ENCODE results near the gene IL21.
"Not testable (repeated sequence)": the region's sequence is repeated elsewhere in the genome, so short reads cannot be mapped to it uniquely, and the experiment has no call there.

IL21 gene

DNA sequence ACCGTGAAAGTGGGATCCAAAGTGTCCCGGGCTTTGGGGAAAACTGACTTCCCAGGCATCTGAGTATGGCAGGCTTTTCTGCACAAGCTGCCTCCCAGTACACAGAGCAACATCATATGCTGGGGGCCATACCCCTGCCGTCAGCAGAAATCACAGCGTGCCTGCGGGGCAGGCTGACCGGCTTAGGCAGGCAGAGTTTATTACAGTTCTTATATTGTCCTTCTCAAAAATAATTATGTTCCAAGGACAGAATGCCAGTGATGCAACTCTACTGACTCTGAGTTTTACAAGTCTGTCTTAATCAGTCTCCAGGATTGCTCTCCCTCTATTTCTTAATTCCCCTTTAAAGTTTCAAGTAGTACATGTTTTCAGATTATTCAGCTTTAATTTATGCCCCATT lies 37.0 kb downstream of the IL21 start:
- in situ Hi-C loops (cut with MboI; ENCODE audit: low sequenced_read_pairs): no loop called here

- in situ Hi-C loops (cut with MboI; ENCODE audit: low sequenced_read_pairs): no loop called here
Observed at GRCh38 chr4:122577808-122578781, 42.8 kb downstream of the IL21 start.

GRCh38 chr4:122577189-122577553 lies 43.7 kb downstream of the IL21 start:
- in situ Hi-C loops (cut with MboI; ENCODE audit: low sequenced_read_pairs): no loop called here

DNA sequence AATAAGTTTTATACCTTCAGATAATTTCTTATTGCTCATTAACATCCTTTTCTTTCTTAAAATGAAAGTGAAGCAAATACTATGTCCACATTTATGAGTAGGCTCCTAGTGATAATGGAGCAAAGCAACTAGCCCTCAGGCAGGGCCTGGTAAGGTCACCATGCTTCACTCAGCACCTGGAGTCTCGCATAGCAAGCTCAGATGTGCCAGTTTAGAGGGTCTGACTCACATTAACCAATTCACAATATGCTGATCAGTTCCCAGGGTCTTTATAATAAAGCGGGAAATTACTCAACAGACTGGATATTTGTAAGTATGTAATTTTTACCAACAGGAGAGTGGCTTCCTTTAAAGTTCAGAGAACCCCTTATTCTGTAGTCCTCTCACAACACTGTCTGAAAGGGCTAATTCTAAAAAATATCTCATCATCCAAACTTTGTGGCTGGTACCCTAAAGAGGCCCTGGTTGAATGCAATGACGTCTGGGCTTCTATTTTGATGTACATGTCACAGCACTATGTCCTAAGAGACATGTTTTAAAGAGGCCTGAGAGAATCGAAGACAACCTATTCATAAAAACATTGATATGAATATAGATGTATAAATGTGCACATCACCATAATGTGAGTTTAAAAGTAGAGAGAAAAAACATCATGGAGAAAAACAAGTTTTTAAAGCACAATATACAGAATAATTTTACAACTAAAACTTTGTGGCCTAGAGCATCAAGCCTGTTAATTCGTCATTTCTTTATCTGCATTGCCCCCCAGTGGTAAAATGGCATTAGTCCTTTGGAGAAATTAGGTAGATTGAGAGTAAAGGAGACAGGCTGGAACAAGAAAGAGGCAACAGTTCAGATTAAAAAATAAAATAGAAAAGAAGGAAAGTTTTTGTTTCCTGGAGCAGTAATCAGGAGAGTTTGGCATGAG lies 44.3 kb downstream of the IL21 start:
- in situ Hi-C loops (cut with MboI; ENCODE audit: low sequenced_read_pairs): no loop called here

GRCh38 chr4:122574347-122574746 lies 46.5 kb downstream of the IL21 start:
- in situ Hi-C loops (cut with MboI; ENCODE audit: low sequenced_read_pairs): not testable (repeated sequence)

GRCh38 chr4:122562449-122562848 lies 58.4 kb downstream of the IL21 start:
- in situ Hi-C loops (cut with MboI; ENCODE audit: low sequenced_read_pairs): no loop called here

Measured in hTERT RPE-1 (cell line).